Chondrocyte (in vitro differentiated cells): ENCODE data around the gene ACTA2. TPM values are rescaled to one million over a fixed set of nuclear protein-coding genes. Genes with fewer than 3 reads are reported as not detected.
A peak's percentile ranks its signal among the peaks of the same experiment; 100 is the strongest.

ENCODE experiments used
- DNase-seq: peaks from one replicate; pipeline ENCODE4 v3.0.0; 2021; ENCODE audit warnings: mixed read lengths, low spot score
- H3K27ac Mint-ChIP-seq: one replicate; pipeline ENCODE4 v1.8.0; 2021; ENCODE audit warnings: mild to moderate bottlenecking, moderate library complexity, mixed read lengths; ENCODE audit not compliant: unreplicated experiment
- H3K27me3 Mint-ChIP-seq: 2 replicates; pipeline ENCODE4 v1.8.0; 2021; ENCODE audit warnings: low read depth, mixed read lengths
- H3K36me3 Mint-ChIP-seq: 2 replicates; pipeline ENCODE4 v1.8.0; 2021; ENCODE audit warnings: low read depth, mixed read lengths
- H3K4me1 Mint-ChIP-seq: 2 replicates; pipeline ENCODE4 v1.8.0; 2021; ENCODE audit warnings: low read depth, mild to moderate bottlenecking, mixed read lengths
- H3K4me3 Mint-ChIP-seq: one replicate; pipeline ENCODE4 v1.8.0; 2021; ENCODE audit warnings: mild to moderate bottlenecking, moderate library complexity, mixed read lengths; ENCODE audit not compliant: unreplicated experiment
- H3K9me3 Mint-ChIP-seq: 2 replicates; pipeline ENCODE4 v1.8.0; 2021; ENCODE audit warnings: low read depth, mixed read lengths
- total RNA-seq: library from RNA; stranded (reverse); gene quantifications from 3 replicates; pipeline ENCODE4 v1.2.1, GENCODE V29; 2021
- TF ChIP-seq, protein P1 (sequence below): fragments of 200-600 bp; sonication (generic); IDR thresholded peaks from 2 replicates; pipeline ENCODE4 v1.5.0; 2021; ENCODE audit warnings: antibody characterized with exemption, mild to moderate bottlenecking, moderate library complexity

ACTA2 gene
- total RNA-seq, 1 donor from 2014 or later, result 4,145 TPM

GRCh38 chr10:88995156-88995876 is 42.7 kb upstream of the ACTA2 start:
- no peak overlapping the region for H3K4me3 Mint-ChIP-seq
- no peak for DNase-seq
- H3K4me1 Mint-ChIP-seq, result peaks cover 23% of the 10 kb centered on the region
- no peaks in the 10 kb centered on the region for H3K9me3 Mint-ChIP-seq
- H3K27me3 Mint-ChIP-seq, result no peaks in the 10 kb centered on the region
- TF ChIP-seq, protein P1, sequence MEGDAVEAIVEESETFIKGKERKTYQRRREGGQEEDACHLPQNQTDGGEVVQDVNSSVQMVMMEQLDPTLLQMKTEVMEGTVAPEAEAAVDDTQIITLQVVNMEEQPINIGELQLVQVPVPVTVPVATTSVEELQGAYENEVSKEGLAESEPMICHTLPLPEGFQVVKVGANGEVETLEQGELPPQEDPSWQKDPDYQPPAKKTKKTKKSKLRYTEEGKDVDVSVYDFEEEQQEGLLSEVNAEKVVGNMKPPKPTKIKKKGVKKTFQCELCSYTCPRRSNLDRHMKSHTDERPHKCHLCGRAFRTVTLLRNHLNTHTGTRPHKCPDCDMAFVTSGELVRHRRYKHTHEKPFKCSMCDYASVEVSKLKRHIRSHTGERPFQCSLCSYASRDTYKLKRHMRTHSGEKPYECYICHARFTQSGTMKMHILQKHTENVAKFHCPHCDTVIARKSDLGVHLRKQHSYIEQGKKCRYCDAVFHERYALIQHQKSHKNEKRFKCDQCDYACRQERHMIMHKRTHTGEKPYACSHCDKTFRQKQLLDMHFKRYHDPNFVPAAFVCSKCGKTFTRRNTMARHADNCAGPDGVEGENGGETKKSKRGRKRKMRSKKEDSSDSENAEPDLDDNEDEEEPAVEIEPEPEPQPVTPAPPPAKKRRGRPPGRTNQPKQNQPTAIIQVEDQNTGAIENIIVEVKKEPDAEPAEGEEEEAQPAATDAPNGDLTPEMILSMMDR, result no peak
- H3K36me3 Mint-ChIP-seq, result no peaks in the 10 kb centered on the region
- no peak overlapping the region for H3K27ac Mint-ChIP-seq

- Mint-ChIP-seq H3K27me3 (no peaks in the 10 kb centered on the region), H3K4me1 (peaks cover 30% of the 10 kb centered on the region), H3K9me3 (no peaks in the 10 kb centered on the region), H3K27ac (no peak overlapping the region), H3K36me3 (no peaks in the 10 kb centered on the region), H3K4me3 (no peak overlapping the region)
- TF ChIP-seq, protein P1, result no peak
- no peak for DNase-seq
Observed at GRCh38 chr10:88994019-88994418, 41.4 kb upstream of the ACTA2 start.

GRCh38 chr10:88992921-88993524 is 40.5 kb upstream of the ACTA2 start:
- Mint-ChIP-seq H3K27me3 (no peaks in the 10 kb centered on the region), H3K4me1 (peaks cover 35% of the 10 kb centered on the region), H3K36me3 (no peaks in the 10 kb centered on the region), H3K9me3 (no peaks in the 10 kb centered on the region), H3K4me3 (no peak overlapping the region), H3K27ac (peak overlapping the region; percentile 27)
- no peak for DNase-seq
- TF ChIP-seq, protein P1, result no peak

- H3K36me3 Mint-ChIP-seq, result no peaks in the 10 kb centered on the region
- peaks cover 37% of the 10 kb centered on the region for H3K4me1 Mint-ChIP-seq
- no peak for DNase-seq
- TF ChIP-seq, protein P1, result no peak
- H3K27me3 Mint-ChIP-seq, result no peaks in the 10 kb centered on the region
- H3K4me3 Mint-ChIP-seq, result peak overlapping the region; percentile 85
- peak overlapping the region; percentile 73 for H3K27ac Mint-ChIP-seq
- H3K9me3 Mint-ChIP-seq, result no peaks in the 10 kb centered on the region
Observed at GRCh38 chr10:88991899-88992320, 39.3 kb upstream of the ACTA2 start.

- Mint-ChIP-seq H3K27me3 (no peaks in the 10 kb centered on the region), H3K9me3 (no peaks in the 10 kb centered on the region), H3K36me3 (no peaks in the 10 kb centered on the region), H3K27ac (peak overlapping the region; percentile 73), H3K4me3 (peak overlapping the region; percentile 85), H3K4me1 (peaks cover 40% of the 10 kb centered on the region)
- DNase-seq, result peak; percentile 79
- TF ChIP-seq, protein P1, result peak; percentile 46
Observed at GRCh38 chr10:88991161-88991898, 38.8 kb upstream of the ACTA2 start.
